ENCODE results near the gene RAD51.

RAD51 gene

GRCh38 chr15:40722934-40723333 lies 28.0 kb downstream of the RAD51 start:
- FAIRE-seq: no peak

- FAIRE-seq: no peak
These were observed 28.9 kb downstream of the RAD51 start for GRCh38 chr15:40723919-40724318.

- no peak for FAIRE-seq
These were observed 36.1 kb downstream of the RAD51 start for GRCh38 chr15:40731034-40731433.

GRCh38 chr15:40736575-40736974 lies 41.6 kb downstream of the RAD51 start:
- no peak for FAIRE-seq

- FAIRE-seq: no peak
These were observed 42.1 kb downstream of the RAD51 start for GRCh38 chr15:40737048-40737447.

- FAIRE-seq: no peak
These were observed 44.1 kb downstream of the RAD51 start for GRCh38 chr15:40739047-40739446.

GRCh38 chr15:40739854-40740253 lies 44.9 kb downstream of the RAD51 start:
- no peak for FAIRE-seq

- no peak for FAIRE-seq
These were observed 48.5 kb downstream of the RAD51 start for GRCh38 chr15:40743485-40743901.

GRCh38 chr15:40743921-40744814 lies 49.2 kb downstream of the RAD51 start:
- FAIRE-seq: no peak

GRCh38 chr15:40744815-40745152 lies 49.8 kb downstream of the RAD51 start:
- no peak for FAIRE-seq

GRCh38 chr15:40746916-40747418 lies 52.0 kb downstream of the RAD51 start:
- FAIRE-seq: no peak

- no peak for FAIRE-seq
These were observed 53.0 kb downstream of the RAD51 start for GRCh38 chr15:40747685-40748631.

GRCh38 chr15:40749151-40749630 lies 54.2 kb downstream of the RAD51 start:
- FAIRE-seq: no peak

- FAIRE-seq: no peak
These were observed 55.9 kb downstream of the RAD51 start for GRCh38 chr15:40750885-40751284.

GRCh38 chr15:40751745-40752144 lies 56.8 kb downstream of the RAD51 start:
- FAIRE-seq: no peak

- no peak for FAIRE-seq
These were observed 59.6 kb downstream of the RAD51 start for GRCh38 chr15:40754574-40754882.

- no peak for FAIRE-seq
These were observed 60.2 kb downstream of the RAD51 start, which contains the start of gene RMDN3 for GRCh38 chr15:40754883-40755811. Gene RMDN3, minus strand, starts transcription at chr15:40755254. Its CDS starts 471 bp downstream, at chr15:40754783.

- no peak for FAIRE-seq
These were observed 60.8 kb downstream of the RAD51 start for GRCh38 chr15:40755812-40756208.

GRCh38 chr15:40756938-40757337 lies 62.0 kb downstream of the RAD51 start:
- FAIRE-seq: no peak

- no peak for FAIRE-seq
These were observed 65.0 kb downstream of the RAD51 start for GRCh38 chr15:40759961-40760360.

GRCh38 chr15:40762919-40763800 lies 68.2 kb downstream of the RAD51 start:
- no peak for FAIRE-seq
